Epithelial cell of prostate (primary cell): ENCODE results near the gene NTRK2.

Source experiments
- DNase-seq: peaks from one replicate; pipeline ENCODE4 v3.0.0-alpha.2; 2011; ENCODE audit warnings: low read depth, low spot score
- H3K27ac ChIP-seq: fragments of 450-650 bp; 2 replicates; pipeline ENCODE4 v1.5.1; 2017; ENCODE audit warnings: mild to moderate bottlenecking

NTRK2 gene

GRCh38 chr9:84679571-84679970, 10.0 kb downstream of the NTRK2 start:
- no peak for DNase-seq
- no peak overlapping the region for H3K27ac ChIP-seq

- DNase-seq = no peak
- H3K27ac ChIP-seq = no peak overlapping the region
Measured at GRCh38 chr9:84681516-84682285, 12.2 kb downstream of the NTRK2 start.

- no peak overlapping the region for H3K27ac ChIP-seq
- DNase-seq = no peak
Measured at GRCh38 chr9:84686068-84686467, 16.5 kb downstream of the NTRK2 start.

GRCh38 chr9:84688956-84689355, 19.4 kb downstream of the NTRK2 start:
- no peak overlapping the region for H3K27ac ChIP-seq
- DNase-seq = no peak

- DNase-seq = no peak
Measured at GRCh38 chr9:84691634-84692033, 22.1 kb downstream of the NTRK2 start.

GRCh38 chr9:84694248-84694647, 24.7 kb downstream of the NTRK2 start:
- no peak for DNase-seq
- no peak overlapping the region for H3K27ac ChIP-seq

More at GRCh38 chr9:84691634-84692033, 22.1 kb downstream of the NTRK2 start:
- no peak overlapping the region for H3K27ac ChIP-seq

GRCh38 chr9:84697042-84697441, 27.5 kb downstream of the NTRK2 start:
- DNase-seq = no peak

GRCh38 chr9:84697509-84698114, 28.1 kb downstream of the NTRK2 start:
- DNase-seq = no peak
- H3K27ac ChIP-seq = no peak overlapping the region

More at GRCh38 chr9:84697042-84697441, 27.5 kb downstream of the NTRK2 start:
- no peak overlapping the region for H3K27ac ChIP-seq

GRCh38 chr9:84698323-84698722, 28.8 kb downstream of the NTRK2 start:
- H3K27ac ChIP-seq = no peak overlapping the region
- DNase-seq = no peak

- H3K27ac ChIP-seq = no peak overlapping the region
- no peak for DNase-seq
Measured at GRCh38 chr9:84699984-84700383, 30.5 kb downstream of the NTRK2 start.

GRCh38 chr9:84701801-84702200, 32.3 kb downstream of the NTRK2 start:
- H3K27ac ChIP-seq = no peak overlapping the region
- DNase-seq = no peak

GRCh38 chr9:84702471-84702870, 32.9 kb downstream of the NTRK2 start:
- no peak for DNase-seq
- no peak overlapping the region for H3K27ac ChIP-seq

- DNase-seq = no peak
- no peak overlapping the region for H3K27ac ChIP-seq
Measured at GRCh38 chr9:84703793-84704192, 34.3 kb downstream of the NTRK2 start.

GRCh38 chr9:84705128-84705527, 35.6 kb downstream of the NTRK2 start:
- H3K27ac ChIP-seq = no peak overlapping the region

GRCh38 chr9:84708400-84708799, 38.9 kb downstream of the NTRK2 start:
- no peak for DNase-seq
- no peak overlapping the region for H3K27ac ChIP-seq

More at GRCh38 chr9:84705128-84705527, 35.6 kb downstream of the NTRK2 start:
- DNase-seq = no peak

GRCh38 chr9:84709056-84709455, 39.5 kb downstream of the NTRK2 start:
- no peak overlapping the region for H3K27ac ChIP-seq
- DNase-seq = no peak

GRCh38 chr9:84710701-84711397, 41.3 kb downstream of the NTRK2 start:
- no peak overlapping the region for H3K27ac ChIP-seq
- no peak for DNase-seq

GRCh38 chr9:84711398-84711777, 41.9 kb downstream of the NTRK2 start:
- no peak overlapping the region for H3K27ac ChIP-seq
- DNase-seq = no peak

- peak; percentile 33 for DNase-seq
- H3K27ac ChIP-seq = no peak overlapping the region
Measured at GRCh38 chr9:84711936-84712335, 42.4 kb downstream of the NTRK2 start.

- no peak overlapping the region for H3K27ac ChIP-seq
Measured at GRCh38 chr9:84716217-84716616, 46.7 kb downstream of the NTRK2 start.

GRCh38 chr9:84718476-84718875, 48.9 kb downstream of the NTRK2 start:
- no peak overlapping the region for H3K27ac ChIP-seq
- no peak for DNase-seq

More at GRCh38 chr9:84716217-84716616, 46.7 kb downstream of the NTRK2 start:
- DNase-seq = no peak
